Smooth muscle cell (in vitro differentiated cells): ENCODE data around the gene CRYZL1. TPM values are rescaled to one million over a fixed set of nuclear protein-coding genes. Genes with fewer than 3 reads are reported as not detected.
A peak's percentile ranks its signal among the peaks of the same experiment; 100 is the strongest.

Experiments
- DNase-seq: peaks from one replicate; lab custom pipeline; 2025; ENCODE audit not compliant: unreplicated experiment; lab: John Stamatoyannopoulos, UW
- H2AFZ ChIP-seq: fragments of 200-600 bp; sonication (generic); 2 replicates; pipeline ENCODE4 v1.6.0; 2016; ENCODE audit warnings: antibody characterized with exemption, low read depth, mild to moderate bottlenecking
- H3F3A ChIP-seq: fragments of 200-600 bp; sonication (generic); 2 replicates; pipeline ENCODE4 v1.6.0; 2017; ENCODE audit warnings: antibody characterized with exemption, low read depth
- H3K27ac ChIP-seq: fragments of 200-600 bp; sonication (generic); 2 replicates; pipeline ENCODE4 v1.5.1; 2016; ENCODE audit warnings: low read depth, mild to moderate bottlenecking
- H3K27me3 ChIP-seq: fragments of 200-600 bp; sonication (generic); 2 replicates; pipeline ENCODE4 v1.6.1; 2016; ENCODE audit warnings: low read depth, mild to moderate bottlenecking
- H3K36me3 ChIP-seq: fragments of 200-600 bp; sonication (generic); 2 replicates; pipeline ENCODE4 v1.5.1; 2016; ENCODE audit warnings: low read depth
- H3K4me1 ChIP-seq: fragments of 200-600 bp; sonication (generic); 2 replicates; pipeline ENCODE4 v1.5.1; 2016; ENCODE audit warnings: low read depth
- H3K4me2 ChIP-seq: fragments of 200-600 bp; sonication (generic); 2 replicates; pipeline ENCODE4 v1.6.0; 2016; ENCODE audit warnings: mild to moderate bottlenecking
- H3K4me3 ChIP-seq: fragments of 200-600 bp; sonication (generic); 2 replicates; pipeline ENCODE4 v1.5.1; 2016; ENCODE audit warnings: mild to moderate bottlenecking
- H3K79me2 ChIP-seq: fragments of 200-600 bp; sonication (generic); 2 replicates; pipeline ENCODE4 v1.6.0; 2016; ENCODE audit warnings: low read depth, mild to moderate bottlenecking
- H3K9ac ChIP-seq: fragments of 200-600 bp; sonication (generic); 2 replicates; pipeline ENCODE4 v1.6.0; 2016; ENCODE audit warnings: low read depth
- H3K9me3 ChIP-seq: fragments of 200-600 bp; sonication (generic); replicated peaks from 2 replicates; pipeline ENCODE4 v1.5.1; 2016; ENCODE audit warnings: low read depth
- H4K20me1 ChIP-seq: fragments of 200-600 bp; sonication (generic); 2 replicates; pipeline ENCODE4 v1.6.0; 2016; ENCODE audit warnings: low read depth
- CTCF ChIP-seq: fragments of 200-600 bp; sonication (generic); IDR thresholded peaks from 2 replicates; pipeline ENCODE4 v1.5.1; 2017; ENCODE audit warnings: borderline replicate concordance, mild to moderate bottlenecking, antibody characterized with exemption; ENCODE audit not compliant: insufficient read depth, poor library complexity, severe bottlenecking
- WGBS: methylation state at CpG from one replicate; pipeline ENCODE4 v1.1.7; 2016; ENCODE audit warnings: low lambda C conversion rate; 5-methylcytosine and 5-hydroxymethylcytosine counted together
- polyA plus RNA-seq: library from polyadenylated mRNA; unstranded; fragments of >200 nt; fragmentation: Nextera tagmentation; extraction: Ambion mirVana; gene quantifications from 2 replicates; pipeline ENCODE4 v1.2.1, GENCODE V29; 2016
- total RNA-seq: library from RNA; depleted of rRNA; stranded (reverse); fragments of >200 nt; gene quantifications from 2 replicates; pipeline ENCODE4 v1.2.3, GENCODE V29; 2014

CRYZL1 gene
- total and polyA plus RNA-seq, 2 experiments from 2014 or later = 37.7 to 48.3 TPM

GRCh38 chr21:33572350-33572749 lies 69.2 kb downstream of the CRYZL1 start:
- WGBS = 95% methylated on average over 3 of the region's 3 CpGs

GRCh38 chr21:33569991-33570390 lies 71.5 kb downstream of the CRYZL1 start:
- no peak for TF ChIP-seq CTCF
- peaks cover 43% of the 10 kb centered on the region for H3K79me2 ChIP-seq
- H3K27me3 ChIP-seq = no peaks in the 10 kb centered on the region

More at GRCh38 chr21:33572350-33572749, 69.2 kb downstream of the CRYZL1 start:
- peaks cover 51% of the 10 kb centered on the region for H3F3A ChIP-seq
- peaks cover 82% of the 10 kb centered on the region for H4K20me1 ChIP-seq
- no peak for TF ChIP-seq CTCF
- no peaks in the 10 kb centered on the region for H3K9me3 ChIP-seq
- H3K4me1 ChIP-seq = no peaks in the 10 kb centered on the region
- peak overlapping the region; percentile 20 for H3K27ac ChIP-seq
- H3K27me3 ChIP-seq = no peaks in the 10 kb centered on the region
- H3K79me2 ChIP-seq = peaks cover 24% of the 10 kb centered on the region
- H3K4me2 ChIP-seq = no peak overlapping the region
- no peak overlapping the region for H2AFZ ChIP-seq
- no peak overlapping the region for H3K9ac ChIP-seq
- no peak for DNase-seq
- H3K4me3 ChIP-seq = no peak overlapping the region
- H3K36me3 ChIP-seq = peaks cover 35% of the 10 kb centered on the region

DNA sequence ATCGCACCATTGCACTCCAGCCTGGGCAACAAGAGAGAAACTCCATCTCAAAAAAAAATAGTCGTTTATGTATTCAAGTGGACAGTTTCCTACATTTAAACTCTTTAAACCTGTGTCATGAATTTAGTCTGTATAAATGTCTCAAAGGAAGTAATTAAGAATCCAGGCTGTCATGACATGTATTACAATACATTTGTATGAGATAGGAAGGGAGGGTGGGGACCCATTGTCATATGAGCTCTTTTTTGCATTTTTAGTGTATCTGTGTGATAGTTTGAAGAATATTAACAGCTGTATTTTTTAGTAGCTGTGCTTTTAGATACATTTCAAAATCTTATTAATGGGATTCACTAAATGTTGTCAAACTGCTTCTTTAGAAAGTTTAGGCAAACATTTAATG lies 73.1 kb downstream of the CRYZL1 start:
- no peak overlapping the region for H2AFZ ChIP-seq
- no peaks in the 10 kb centered on the region for H3K9me3 ChIP-seq
- no peak overlapping the region for H3K9ac ChIP-seq
- no peaks in the 10 kb centered on the region for H3K27me3 ChIP-seq
- peaks cover 93% of the 10 kb centered on the region for H4K20me1 ChIP-seq
- TF ChIP-seq CTCF = no peak
- H3K4me2 ChIP-seq = no peak overlapping the region
- H3F3A ChIP-seq = peaks cover 50% of the 10 kb centered on the region
- H3K36me3 ChIP-seq = peaks cover 23% of the 10 kb centered on the region
- no peaks in the 10 kb centered on the region for H3K4me1 ChIP-seq
- no peak overlapping the region for H3K4me3 ChIP-seq
- H3K79me2 ChIP-seq = peaks cover 58% of the 10 kb centered on the region
- H3K27ac ChIP-seq = peak overlapping the region; percentile 23
- no peak for DNase-seq
- 99% methylated on average over 2 of the region's 2 CpGs for WGBS

More at GRCh38 chr21:33569991-33570390, 71.5 kb downstream of the CRYZL1 start:
- Histone ChIP-seq H3K4me1 (no peaks in the 10 kb centered on the region), H3K27ac (no peak overlapping the region), H3K36me3 (peaks cover 33% of the 10 kb centered on the region), H3K4me2 (no peak overlapping the region), H2AFZ (no peak overlapping the region), H4K20me1 (peaks cover 91% of the 10 kb centered on the region), H3F3A (peaks cover 52% of the 10 kb centered on the region), H3K9me3 (no peaks in the 10 kb centered on the region), H3K9ac (no peak overlapping the region), H3K4me3 (no peak overlapping the region)
- 94% methylated on average over 5 of the region's 5 CpGs for whole genome bisulfite sequencing
- no peak for DNase-seq

DNA sequence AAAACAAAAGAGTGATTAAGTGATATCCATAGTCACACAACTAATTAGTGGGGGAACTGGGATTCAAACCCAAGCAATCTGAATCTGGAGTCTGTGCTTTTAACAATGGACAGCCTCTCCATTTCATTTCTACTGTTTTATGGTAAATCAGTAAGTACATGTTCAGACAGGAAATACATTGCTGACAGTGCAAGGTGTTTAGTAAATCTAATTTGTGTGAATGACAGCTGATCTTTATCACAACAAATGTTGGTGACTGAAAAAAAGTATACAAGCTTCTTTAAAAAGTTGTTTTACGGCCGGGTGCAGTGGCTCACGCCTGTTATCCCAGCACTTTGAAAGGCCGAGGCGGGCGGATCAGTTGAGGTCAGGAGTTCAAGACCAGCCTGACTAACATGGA lies 73.6 kb downstream of the CRYZL1 start:
- peak overlapping the region; percentile 23 for H3K27ac ChIP-seq
- no peaks in the 10 kb centered on the region for H3K9me3 ChIP-seq
- no peak for DNase-seq
- peaks cover 45% of the 10 kb centered on the region for H3F3A ChIP-seq
- no peak overlapping the region for H2AFZ ChIP-seq
- no peak overlapping the region for H3K4me2 ChIP-seq
- no peak for TF ChIP-seq CTCF
- H3K79me2 ChIP-seq = peaks cover 63% of the 10 kb centered on the region
- H3K4me3 ChIP-seq = no peak overlapping the region
- WGBS = 84% methylated on average over 6 of the region's 6 CpGs
- no peaks in the 10 kb centered on the region for H3K27me3 ChIP-seq
- H3K9ac ChIP-seq = no peak overlapping the region
- H4K20me1 ChIP-seq = peaks cover 93% of the 10 kb centered on the region
- H3K36me3 ChIP-seq = peaks cover 18% of the 10 kb centered on the region
- H3K4me1 ChIP-seq = no peaks in the 10 kb centered on the region
